Renal pelvis (tissue), 4 donors: Measurements from ENCODE around the gene CCL15. TPM values are rescaled to one million over a fixed set of nuclear protein-coding genes. Genes with fewer than 3 reads are reported as not detected.
"Not testable (repeated sequence)": the region's sequence is repeated elsewhere in the genome, so short reads cannot be mapped to it uniquely, and the experiment has no call there.

Experiments
- DNase-seq: peaks from one replicate; pipeline ENCODE4 v3.0.0-alpha.2; 2013
- polyA plus RNA-seq, 3 donors: library from polyadenylated mRNA; unstranded; fragments of 120-200 nt; gene quantifications; one replicate each; pipeline ENCODE4 v1.2.1, GENCODE V29; 2013; ENCODE audit not compliant: insufficient read length in 3 of 3

CCL15 gene
- polyA plus RNA-seq, 3 donors: 5.2 to 10.5 (median 6.9) TPM

GRCh38 chr17:36000732-36001109, 632 bp downstream of the CCL15 start:
- DNase-seq: no peak

GRCh38 chr17:35998756-35999155, 2.6 kb downstream of the CCL15 start:
- DNase-seq: no peak

GRCh38 chr17:35998018-35998545, 3.3 kb downstream of the CCL15 start:
- no peak for DNase-seq

GRCh38 chr17:35995346-35995745, 6.0 kb downstream of the CCL15 start:
- not testable (repeated sequence) for DNase-seq

GRCh38 chr17:35991075-35991474, 10.3 kb downstream of the CCL15 start:
- DNase-seq: no peak

- DNase-seq: no peak
Observed at GRCh38 chr17:35988164-35988563, 13.2 kb downstream of the CCL15 start.

- DNase-seq: no peak
Observed at GRCh38 chr17:35986643-35987042, 14.7 kb downstream of the CCL15 start, which contains the start of gene CCL14. CCL14 (minus strand) TSS chr17:35986729; CDS start chr17:35986649, 80 bp downstream.

- DNase-seq: no peak
Observed at GRCh38 chr17:35984140-35984539, 17.2 kb downstream of the CCL15 start.

GRCh38 chr17:35982409-35983191, 18.8 kb downstream of the CCL15 start:
- DNase-seq: no peak

- DNase-seq: no peak
Observed at GRCh38 chr17:35981908-35982330, 19.4 kb downstream of the CCL15 start.

- DNase-seq: no peak
Observed at GRCh38 chr17:35981246-35981645, 20.1 kb downstream of the CCL15 start, which contains the start of gene CCL16. CCL16 (minus strand) TSS chr17:35981497; CDS start chr17:35981420, 77 bp downstream.

GRCh38 chr17:35978346-35978745, 23.0 kb downstream of the CCL15 start:
- DNase-seq: no peak

GRCh38 chr17:35977509-35977908, 23.8 kb downstream of the CCL15 start:
- DNase-seq: no peak

GRCh38 chr17:35973333-35974260, 27.8 kb downstream of the CCL15 start:
- no peak for DNase-seq

GRCh38 chr17:35972945-35973332, 28.4 kb downstream of the CCL15 start:
- no peak for DNase-seq

GRCh38 chr17:35972535-35972934, 28.8 kb downstream of the CCL15 start:
- no peak for DNase-seq

- DNase-seq: no peak
Observed at GRCh38 chr17:35972066-35972465, 29.3 kb downstream of the CCL15 start.

GRCh38 chr17:35969558-35970380, 31.6 kb downstream of the CCL15 start:
- peak; percentile 87 for DNase-seq

GRCh38 chr17:35968520-35969054, 32.8 kb downstream of the CCL15 start:
- no peak for DNase-seq

GRCh38 chr17:35965272-35965671, 36.1 kb downstream of the CCL15 start:
- DNase-seq: no peak

- no peak for DNase-seq
Observed at GRCh38 chr17:35963663-35964062, 37.7 kb downstream of the CCL15 start.
